Anterior cingulate cortex (tissue), 58 donors: ENCODE measurements around the gene RREB1.
A peak's percentile ranks its signal among the peaks of the same experiment; 100 is the strongest.

Experiments
- DNase-seq, 58 donors: peaks; one replicate each; lab custom pipeline; 2025; lab: John Stamatoyannopoulos, UW

Gene RREB1

GRCh38 chr6:7087491-7087979 lies 20.2 kb upstream of the RREB1 start:
- no peak for DNase-seq

- no peak for DNase-seq
These were observed 19.6 kb upstream of the RREB1 start for GRCh38 chr6:7088076-7088742.

GRCh38 chr6:7098993-7099392 lies 8.8 kb upstream of the RREB1 start:
- DNase-seq, result no peak

GRCh38 chr6:7100072-7100752 lies 7.5 kb upstream of the RREB1 start:
- DNase-seq, result no peak

GRCh38 chr6:7100753-7101081 lies 7.0 kb upstream of the RREB1 start:
- DNase-seq, result no peak

GRCh38 chr6:7101290-7101689 lies 6.5 kb upstream of the RREB1 start:
- DNase-seq, result no peak

- DNase-seq, result no peak
These were observed 3.0 kb upstream of the RREB1 start for GRCh38 chr6:7104752-7105151.

GRCh38 chr6:7106215-7106751 lies 1.5 kb upstream of the RREB1 start:
- DNase-seq, result no peak

GRCh38 chr6:7106752-7107577 lies 796 bp upstream of the RREB1 start:
- peak in 1 of 58 donors; percentile 15 for DNase-seq

GRCh38 chr6:7108196-7108963 lies 619 bp downstream of the RREB1 start:
- DNase-seq, result peak in 23 of 58 donors; percentile 14 to 69 (median 27)

- DNase-seq, result peak in 2 of 58 donors; percentile 25 to 46
These were observed 1.4 kb downstream of the RREB1 start for GRCh38 chr6:7108964-7109836.

GRCh38 chr6:7110092-7110792 lies 2.5 kb downstream of the RREB1 start:
- no peak for DNase-seq

- DNase-seq, result no peak
These were observed 3.4 kb downstream of the RREB1 start for GRCh38 chr6:7111095-7111690.

- no peak for DNase-seq
These were observed 4.4 kb downstream of the RREB1 start for GRCh38 chr6:7112171-7112570.

- no peak for DNase-seq
These were observed 5.1 kb downstream of the RREB1 start for GRCh38 chr6:7112741-7113313.

- DNase-seq, result no peak
These were observed 7.1 kb downstream of the RREB1 start for GRCh38 chr6:7114744-7115458.

GRCh38 chr6:7115543-7116231 lies 7.9 kb downstream of the RREB1 start:
- DNase-seq, result peak in 5 of 58 donors; percentile 11 to 54 (median 25)
